ENCODE results near the gene TTBK1. TPM values are rescaled to one million over a fixed set of nuclear protein-coding genes. Genes with fewer than 3 reads are reported as not detected.

TTBK1 gene
- total and polyA plus RNA-seq, 7 donors: under 0.01 to 0.55 (median 0.25) TPM; not detected in 1

GRCh38 chr6:43285832-43286231 lies 42.6 kb downstream of the TTBK1 start:
- DNase-seq: no peak
- intact Hi-C loops (cut with DNase I): no loop called here

GRCh38 chr6:43286456-43286979 lies 43.2 kb downstream of the TTBK1 start:
- Histone ChIP-seq H3K36me3 (no peaks in the 10 kb centered on the region), H3K9me3 (no peaks in the 10 kb centered on the region), H3K4me1 (peaks cover 0 to 10% (median 0%) of the 10 kb centered on the region in 4 donors), H3K4me3 (no peak overlapping the region), H3K27me3 (peaks cover 7 to 36% (median 19%) of the 10 kb centered on the region in 3 donors), H3K27ac (no peak overlapping the region)
- no peak for DNase-seq
- TF ChIP-seq CTCF (IDR thresholded peaks at IDR 0.05) (no peak), EP300 (IDR thresholded peaks at IDR 0.05) (no peak), POLR2AphosphoS5 (IDR thresholded peaks at IDR 0.05) (no peak), POLR2A (IDR thresholded peaks at IDR 0.05) (no peak)
- 92 to 95% methylated on average over 6 of the region's 6 CpGs for WGBS, 2 donors
- intact Hi-C loops (cut with DNase I): no loop called here

More at GRCh38 chr6:43285832-43286231, 42.6 kb downstream of the TTBK1 start:
- 90 to 94% methylated on average over 5 of the region's 5 CpGs for WGBS, 2 donors
- Histone ChIP-seq H3K27ac (no peak overlapping the region), H3K36me3 (no peaks in the 10 kb centered on the region), H3K4me3 (no peak overlapping the region), H3K27me3 (peaks cover 7 to 36% (median 19%) of the 10 kb centered on the region in 3 donors), H3K4me1 (peaks cover 0 to 10% (median 0%) of the 10 kb centered on the region in 4 donors), H3K9me3 (no peaks in the 10 kb centered on the region)
- TF ChIP-seq EP300 (IDR thresholded peaks at IDR 0.05) (no peak), POLR2A (IDR thresholded peaks at IDR 0.05) (no peak), CTCF (IDR thresholded peaks at IDR 0.05) (no peak), POLR2AphosphoS5 (IDR thresholded peaks at IDR 0.05) (no peak)

GRCh38 chr6:43286980-43287716 lies 43.9 kb downstream of the TTBK1 start:
- no peak overlapping the region for H3K27ac ChIP-seq
- TF ChIP-seq CTCF (IDR thresholded peaks at IDR 0.05) (peak in 1 of 4 experiments; percentile 18), POLR2AphosphoS5 (IDR thresholded peaks at IDR 0.05) (no peak), EP300 (IDR thresholded peaks at IDR 0.05) (no peak)
- intact Hi-C loops (cut with DNase I): no loop called here
- no peak overlapping the region for H3K4me3 ChIP-seq
- H3K9me3 ChIP-seq: no peaks in the 10 kb centered on the region
- peaks cover 7 to 36% (median 19%) of the 10 kb centered on the region in 3 donors for H3K27me3 ChIP-seq
- no peak for DNase-seq
- WGBS, 2 donors: 72 to 80% methylated on average over 10 of the region's 10 CpGs
- H3K36me3 ChIP-seq: no peaks in the 10 kb centered on the region
- peaks cover 0 to 10% (median 0%) of the 10 kb centered on the region in 4 donors for H3K4me1 ChIP-seq

GRCh38 chr6:43287717-43288679 lies 44.7 kb downstream of the TTBK1 start:
- WGBS, 2 donors: 39 to 70% methylated on average over 7 of the region's 7 CpGs
- Histone ChIP-seq H3K36me3 (no peaks in the 10 kb centered on the region), H3K27me3 (peaks cover 7 to 34% (median 19%) of the 10 kb centered on the region in 3 donors), H3K9me3 (no peaks in the 10 kb centered on the region), H3K4me1 (peaks cover 0 to 10% (median 0%) of the 10 kb centered on the region in 4 donors), H3K27ac (no peak overlapping the region), H3K4me3 (no peak overlapping the region)
- intact Hi-C loops (cut with DNase I): no loop called here
- TF ChIP-seq EP300 (IDR thresholded peaks at IDR 0.05) (no peak), POLR2A (IDR thresholded peaks at IDR 0.05) (no peak), CTCF (IDR thresholded peaks at IDR 0.05) (no peak), POLR2AphosphoS5 (IDR thresholded peaks at IDR 0.05) (no peak)
- DNase-seq: no peak
